ENCODE results near the gene IPP.
"Not testable (repeated sequence)": the region's sequence is repeated elsewhere in the genome, so short reads cannot be mapped to it uniquely, and the experiment has no call there.

Gene IPP

DNA sequence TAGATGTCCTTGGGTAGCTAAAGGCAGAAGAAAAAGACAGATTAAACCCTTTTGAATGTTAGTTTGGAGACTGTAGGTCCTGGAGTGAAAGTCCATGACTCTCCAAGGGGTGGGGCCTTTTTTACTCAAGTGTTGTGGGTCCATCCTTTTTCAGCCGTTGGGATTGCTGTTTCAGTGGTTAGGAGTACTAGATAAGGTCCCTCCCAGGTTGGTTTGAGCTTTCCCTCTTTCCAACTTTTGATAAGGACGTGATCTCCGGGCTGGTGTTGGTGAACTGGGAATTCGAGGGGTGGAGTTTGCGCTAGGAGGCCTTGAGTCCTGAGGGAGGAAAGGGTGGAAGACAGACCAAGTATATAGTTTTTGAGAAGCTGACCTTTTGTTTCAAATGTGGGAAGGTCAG, 5.2 kb upstream of the IPP start:
- ATAC-seq (ENCODE audit: low read depth) (no peak), DNase-seq (ENCODE audit: low spot score in 2 of 2) (no peak)
- Mint-ChIP-seq H3K4me3 (no peak overlapping the region), H3K9me3 (peaks cover 1% of the 10 kb centered on the region), H3K27me3 (no peaks in the 10 kb centered on the region), H3K36me3 (peaks cover 1% of the 10 kb centered on the region), H3K4me1 (no peaks in the 10 kb centered on the region), H3K27ac (no peak overlapping the region)

- Mint-ChIP-seq H3K4me1 (peaks cover 6% of the 10 kb centered on the region), H3K9me3 (peaks cover 1% of the 10 kb centered on the region), H3K27me3 (no peaks in the 10 kb centered on the region), H3K4me3 (no peak overlapping the region), H3K36me3 (peaks cover 1% of the 10 kb centered on the region), H3K27ac (no peak overlapping the region)
- DNase-seq (ENCODE audit: low spot score in 2 of 2) (no peak), ATAC-seq (ENCODE audit: low read depth) (no peak)
These were observed 3.0 kb upstream of the IPP start for GRCh38 chr1:45753248-45754037.

DNA sequence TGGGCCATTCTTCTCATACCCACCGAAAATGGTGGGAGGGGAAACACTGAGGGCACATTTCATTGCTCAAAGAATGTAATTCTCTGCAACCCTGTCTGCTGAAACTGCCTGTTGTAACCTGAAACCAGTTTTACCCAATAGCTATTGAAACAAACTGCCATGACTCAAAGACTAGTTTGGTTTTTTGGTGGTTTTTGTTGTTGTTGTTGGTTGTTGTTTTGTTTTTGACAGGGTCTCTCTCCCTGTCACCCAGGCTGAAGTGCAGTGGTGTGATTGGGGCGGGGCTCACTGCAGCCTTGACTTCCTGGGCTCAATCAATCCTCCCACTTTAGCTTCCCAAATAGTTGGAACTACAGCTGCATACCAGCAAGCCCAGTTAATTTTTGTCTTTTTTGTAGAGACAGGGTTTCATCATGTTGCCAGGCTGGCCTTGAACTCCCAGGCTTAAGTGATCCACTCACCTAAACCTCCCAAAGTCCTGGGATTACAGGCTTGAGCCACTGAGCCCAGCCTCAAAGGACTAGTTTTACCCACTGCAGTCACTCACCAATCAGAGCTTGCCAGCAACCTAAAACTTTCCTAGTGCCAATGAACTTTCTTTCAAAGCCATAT, 2.1 kb upstream of the IPP start:
- Mint-ChIP-seq H3K4me3 (no peak overlapping the region), H3K4me1 (peaks cover 6% of the 10 kb centered on the region), H3K27ac (no peak overlapping the region), H3K27me3 (no peaks in the 10 kb centered on the region), H3K36me3 (peaks cover 1% of the 10 kb centered on the region), H3K9me3 (peaks cover 1% of the 10 kb centered on the region)
- ATAC-seq (ENCODE audit: low read depth) (no peak), DNase-seq (ENCODE audit: low spot score in 2 of 2) (no peak)

GRCh38 chr1:45752014-45752413, 1.6 kb upstream of the IPP start:
- Mint-ChIP-seq H3K27ac (no peak overlapping the region), H3K4me1 (peaks cover 6% of the 10 kb centered on the region), H3K36me3 (peaks cover 1% of the 10 kb centered on the region), H3K4me3 (no peak overlapping the region), H3K9me3 (peaks cover 1% of the 10 kb centered on the region), H3K27me3 (no peaks in the 10 kb centered on the region)
- ATAC-seq (ENCODE audit: low read depth) = no peak
- no peak for DNase-seq (ENCODE audit: low spot score in 2 of 2)

DNA sequence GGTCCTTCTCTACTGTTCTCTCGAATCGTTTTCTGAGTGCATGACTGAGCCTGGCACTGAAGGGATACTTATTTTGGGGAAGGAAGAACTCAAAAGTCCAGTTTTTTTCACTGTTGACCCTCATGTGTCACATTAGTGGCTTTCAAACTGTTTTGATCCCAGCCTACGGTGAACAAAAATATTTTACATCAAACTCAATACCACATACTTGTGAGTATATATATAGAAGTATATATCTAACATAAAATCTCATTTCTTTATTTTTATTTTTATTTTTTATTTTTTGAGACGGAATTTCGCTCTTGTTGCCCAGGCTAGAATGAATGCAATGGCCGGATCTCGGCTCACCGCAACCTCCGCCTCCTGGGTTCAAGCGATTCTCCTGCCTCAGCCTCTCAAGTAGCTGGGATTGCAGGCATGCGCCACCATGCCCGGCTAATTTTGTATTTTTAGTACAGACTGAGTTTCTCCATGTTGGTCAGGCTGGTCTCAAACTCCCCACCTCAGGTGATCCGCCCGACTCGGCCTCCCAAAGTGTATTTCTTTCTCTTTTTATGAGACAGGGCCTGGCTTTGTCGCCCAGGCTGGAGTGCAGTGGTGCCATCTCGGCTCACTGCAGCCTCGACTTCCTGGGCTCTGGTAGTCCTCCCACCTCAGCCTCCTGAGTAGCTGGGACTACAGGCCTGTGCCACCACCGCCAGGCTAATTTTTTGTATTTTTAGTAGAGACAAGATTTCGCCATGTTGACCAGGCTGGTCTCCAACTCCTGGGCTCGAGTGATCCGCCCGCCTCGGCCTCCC, 786 bp upstream of the IPP start:
- not testable (repeated sequence) for H3K9me3 Mint-ChIP-seq; DNase-seq (ENCODE audit: low spot score in 2 of 2); H3K4me1 Mint-ChIP-seq; H3K36me3 Mint-ChIP-seq; H3K27me3 Mint-ChIP-seq; ATAC-seq (ENCODE audit: low read depth)
- Mint-ChIP-seq H3K27ac (peak overlapping the region; percentile 100), H3K4me3 (peak overlapping the region; percentile 100)

DNA sequence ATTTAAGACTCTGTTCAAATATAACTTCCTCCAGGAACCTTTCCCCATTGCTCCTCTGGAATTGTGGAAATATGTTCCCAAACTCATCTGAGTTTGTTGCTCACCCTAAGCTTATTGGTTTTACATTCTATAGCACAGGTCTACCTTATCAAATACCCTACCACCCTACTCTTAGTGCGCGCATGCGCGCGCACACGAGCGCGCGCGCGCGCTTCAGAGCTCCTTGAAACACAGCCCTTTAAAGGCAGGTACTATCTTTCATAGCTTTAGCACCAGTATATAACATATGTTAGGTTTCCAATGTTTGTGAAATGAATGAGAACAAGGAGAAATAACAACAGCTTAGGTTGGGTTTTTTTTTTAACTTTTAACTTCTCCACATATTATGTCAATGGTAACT, 3.5 kb downstream of the IPP start:
- Mint-ChIP-seq H3K27me3 (no peaks in the 10 kb centered on the region), H3K4me3 (no peak overlapping the region), H3K4me1 (peaks cover 8% of the 10 kb centered on the region), H3K9me3 (no peaks in the 10 kb centered on the region), H3K36me3 (peaks cover 8% of the 10 kb centered on the region), H3K27ac (peak overlapping the region; percentile 60)
- DNase-seq (ENCODE audit: low spot score in 2 of 2) (no peak), ATAC-seq (ENCODE audit: low read depth) (no peak)

- DNase-seq (ENCODE audit: low spot score in 2 of 2); H3K27ac Mint-ChIP-seq; ATAC-seq (ENCODE audit: low read depth); H3K4me1 Mint-ChIP-seq; H3K4me3 Mint-ChIP-seq; H3K27me3 Mint-ChIP-seq; H3K9me3 Mint-ChIP-seq: not testable (repeated sequence)
- peaks cover 18% of the 10 kb centered on the region for H3K36me3 Mint-ChIP-seq
These were observed 10.8 kb downstream of the IPP start for GRCh38 chr1:45739641-45740156.

- no peaks in the 10 kb centered on the region for H3K27me3 Mint-ChIP-seq
- no peak for ATAC-seq (ENCODE audit: low read depth)
These were observed 11.3 kb downstream of the IPP start for GRCh38 chr1:45739137-45739536.

DNA sequence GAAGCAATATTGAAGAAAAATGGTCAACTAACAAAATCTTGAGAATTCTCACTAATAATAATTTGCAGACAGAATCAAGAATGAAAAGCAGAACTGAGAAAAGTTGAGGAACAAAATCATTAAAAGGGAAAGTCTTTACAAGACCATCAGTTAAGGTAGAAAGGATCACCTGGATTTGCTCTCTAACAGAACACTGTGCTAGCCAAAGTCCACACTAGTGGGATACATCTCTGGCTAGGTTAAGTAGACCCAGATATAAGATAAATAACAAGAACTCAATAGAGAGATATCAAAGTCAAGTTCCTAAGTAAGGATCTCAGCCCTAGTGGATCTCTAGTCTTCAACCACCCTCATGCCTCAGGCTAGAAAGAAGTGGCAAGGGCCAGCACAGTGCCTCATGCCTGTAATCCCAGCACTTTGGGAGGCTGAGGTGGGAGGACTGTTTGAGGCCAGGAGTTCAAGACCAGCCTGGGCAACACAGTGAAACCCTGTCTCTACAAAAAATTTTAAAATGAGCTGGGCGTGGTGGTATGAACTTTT, 19.6 kb downstream of the IPP start:
- H3K9me3 Mint-ChIP-seq = no peaks in the 10 kb centered on the region
- DNase-seq (ENCODE audit: low spot score in 2 of 2) (no peak), ATAC-seq (ENCODE audit: low read depth) (peak; percentile 24)
- H3K27ac Mint-ChIP-seq = peak overlapping the region; percentile 50
- no peak overlapping the region for H3K4me3 Mint-ChIP-seq
- no peaks in the 10 kb centered on the region for H3K27me3 Mint-ChIP-seq
- peaks cover 5% of the 10 kb centered on the region for H3K36me3 Mint-ChIP-seq
- H3K4me1 Mint-ChIP-seq = peaks cover 11% of the 10 kb centered on the region

More at GRCh38 chr1:45739137-45739536, 11.3 kb downstream of the IPP start:
- Mint-ChIP-seq H3K9me3 (no peaks in the 10 kb centered on the region), H3K4me1 (peaks cover 5% of the 10 kb centered on the region), H3K4me3 (no peak overlapping the region), H3K36me3 (peaks cover 17% of the 10 kb centered on the region), H3K27ac (no peak overlapping the region)
- no peak for DNase-seq (ENCODE audit: low spot score in 2 of 2)

DNA sequence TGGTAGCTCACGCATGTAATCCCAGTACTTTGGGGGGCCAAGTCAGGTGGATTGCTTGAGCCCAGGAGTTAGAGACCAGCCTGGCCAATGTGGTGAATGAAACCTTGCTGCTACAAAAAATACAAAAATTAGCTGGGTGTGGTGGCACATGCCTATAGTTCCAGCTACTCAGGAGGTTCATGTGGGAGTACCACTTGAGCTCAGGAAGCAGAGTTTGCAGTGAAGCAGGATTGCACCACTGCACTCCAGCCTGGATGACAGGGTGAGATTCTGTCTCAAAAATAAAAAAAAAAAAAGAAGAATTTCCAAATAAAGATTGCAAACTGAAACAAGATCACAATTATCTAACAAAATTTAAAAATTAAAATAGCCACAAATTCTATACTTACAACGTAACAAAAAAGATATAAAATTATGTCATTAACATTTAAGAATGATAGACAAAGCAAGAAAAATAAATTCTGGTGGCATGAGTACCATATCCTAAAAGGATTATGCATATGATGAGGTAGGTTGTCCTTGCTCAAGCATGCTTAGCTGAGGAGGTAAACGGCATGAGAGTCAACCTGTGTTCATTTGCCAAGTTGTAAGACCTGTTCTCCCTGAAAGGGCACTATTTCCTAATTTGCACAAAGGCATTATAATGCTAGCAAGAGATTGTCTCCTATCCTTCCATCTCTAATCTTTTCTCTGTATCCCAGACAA, 20.2 kb downstream of the IPP start:
- H3K4me3 Mint-ChIP-seq = no peak overlapping the region
- H3K27ac Mint-ChIP-seq = peak overlapping the region; percentile 50
- ATAC-seq (ENCODE audit: low read depth) (no peak), DNase-seq (ENCODE audit: low spot score in 2 of 2) (no peak)
- H3K27me3 Mint-ChIP-seq = no peaks in the 10 kb centered on the region
- peaks cover 5% of the 10 kb centered on the region for H3K36me3 Mint-ChIP-seq
- peaks cover 11% of the 10 kb centered on the region for H3K4me1 Mint-ChIP-seq
- no peaks in the 10 kb centered on the region for H3K9me3 Mint-ChIP-seq

DNA sequence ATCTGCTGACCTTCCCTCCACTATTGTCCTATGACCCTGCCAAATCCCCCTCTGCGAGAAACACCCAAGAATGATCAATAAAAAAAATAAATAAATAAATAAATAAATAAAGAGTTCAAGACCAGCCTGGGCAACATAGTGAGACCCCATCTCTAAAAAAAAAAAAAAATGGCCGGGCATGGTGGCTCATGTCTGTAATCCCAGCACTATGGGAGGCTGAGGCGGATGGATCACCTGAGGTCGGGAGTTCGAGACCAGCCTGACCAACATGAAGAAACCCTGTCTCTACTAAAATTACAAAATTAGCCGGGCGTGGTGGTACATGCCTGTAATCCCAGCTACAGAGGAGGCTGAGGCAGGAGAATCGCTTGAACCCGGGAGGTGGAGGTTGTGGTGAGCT, 24.4 kb downstream of the IPP start:
- not testable (repeated sequence) for H3K9me3 Mint-ChIP-seq; DNase-seq (ENCODE audit: low spot score in 2 of 2); H3K4me1 Mint-ChIP-seq; H3K4me3 Mint-ChIP-seq; H3K27me3 Mint-ChIP-seq; ATAC-seq (ENCODE audit: low read depth); H3K36me3 Mint-ChIP-seq; H3K27ac Mint-ChIP-seq

DNA sequence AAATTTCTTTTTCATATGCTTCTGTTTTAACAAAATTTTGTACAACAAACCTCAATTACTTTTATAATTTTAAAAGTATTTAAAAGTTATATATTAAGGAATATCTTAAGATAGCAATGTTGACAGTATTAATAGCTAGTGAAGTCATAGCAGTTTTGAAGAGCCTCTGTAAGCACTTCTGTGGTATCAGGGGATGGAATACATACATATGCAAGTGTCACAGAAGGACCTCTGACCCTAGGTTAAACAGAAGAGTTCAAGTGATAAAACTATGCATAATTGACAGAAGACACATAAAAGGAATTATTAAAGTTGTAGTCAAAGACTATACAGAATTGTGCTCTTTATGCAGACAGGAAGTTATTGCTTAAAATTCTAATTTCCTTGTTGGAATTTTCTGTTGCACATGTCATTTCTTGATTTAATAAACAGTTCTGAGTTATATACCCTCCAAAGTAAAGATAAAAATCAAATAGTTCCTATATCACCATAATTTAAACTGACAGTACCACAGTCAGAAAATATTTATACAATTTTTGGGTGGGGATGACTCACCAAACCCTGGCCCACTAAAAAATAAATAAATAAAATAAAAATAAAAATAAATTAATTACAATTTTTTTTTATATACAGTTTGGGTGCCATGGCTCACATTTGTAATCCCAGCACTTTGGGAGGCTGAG, 27.1 kb downstream of the IPP start:
- H3K9me3 Mint-ChIP-seq = no peaks in the 10 kb centered on the region
- DNase-seq (ENCODE audit: low spot score in 2 of 2) = no peak
- peaks cover 2% of the 10 kb centered on the region for H3K36me3 Mint-ChIP-seq
- H3K4me1 Mint-ChIP-seq = no peaks in the 10 kb centered on the region
- H3K4me3 Mint-ChIP-seq = no peak overlapping the region
- no peaks in the 10 kb centered on the region for H3K27me3 Mint-ChIP-seq
- H3K27ac Mint-ChIP-seq = no peak overlapping the region
- no peak for ATAC-seq (ENCODE audit: low read depth)

- H3K27me3 Mint-ChIP-seq = no peaks in the 10 kb centered on the region
- H3K9me3 Mint-ChIP-seq = no peaks in the 10 kb centered on the region
- ATAC-seq (ENCODE audit: low read depth) = no peak
- H3K4me3 Mint-ChIP-seq = no peak overlapping the region
- H3K27ac Mint-ChIP-seq = no peak overlapping the region
- no peak for DNase-seq (ENCODE audit: low spot score in 2 of 2)
- peaks cover 2% of the 10 kb centered on the region for H3K36me3 Mint-ChIP-seq
- no peaks in the 10 kb centered on the region for H3K4me1 Mint-ChIP-seq
These were observed 27.6 kb downstream of the IPP start for GRCh38 chr1:45722809-45723208.
